ENCODE results near the gene FLT1.

FLT1 gene

GRCh38 chr13:28299916-28300315 is 195.0 kb downstream of the FLT1 start:
- DNase-seq = no peak

GRCh38 chr13:28297341-28297740 is 197.6 kb downstream of the FLT1 start:
- no peak for DNase-seq

- no peak for DNase-seq
Measured at GRCh38 chr13:28286263-28286662, 208.7 kb downstream of the FLT1 start.

GRCh38 chr13:28283600-28283999 is 211.3 kb downstream of the FLT1 start:
- no peak for DNase-seq

- DNase-seq = no peak
Measured at GRCh38 chr13:28282451-28282850, 212.5 kb downstream of the FLT1 start.

- DNase-seq = no peak
Measured at GRCh38 chr13:28273919-28274318, 221.0 kb downstream of the FLT1 start.

GRCh38 chr13:28271056-28271840 is 223.7 kb downstream of the FLT1 start:
- no peak for DNase-seq

GRCh38 chr13:28268800-28269223 is 226.1 kb downstream of the FLT1 start:
- DNase-seq = peak; percentile 20

- no peak for DNase-seq
Measured at GRCh38 chr13:28267497-28267896, 227.4 kb downstream of the FLT1 start.

GRCh38 chr13:28258417-28258816 is 236.5 kb downstream of the FLT1 start:
- no peak for DNase-seq

GRCh38 chr13:28257305-28257704 is 237.6 kb downstream of the FLT1 start:
- DNase-seq = no peak

GRCh38 chr13:28252547-28252946 is 242.4 kb downstream of the FLT1 start:
- no peak for DNase-seq

- no peak for DNase-seq
Measured at GRCh38 chr13:28251466-28251865, 243.5 kb downstream of the FLT1 start.

GRCh38 chr13:28250542-28250941 is 244.4 kb downstream of the FLT1 start:
- DNase-seq = no peak

All from RPMI8226 (cell line).